NCI-H1694 (cell line): ENCODE measurements around the gene PTGES2.

Source experiments
- DNase-seq: peaks from one replicate; lab custom pipeline; 2025; lab: John Stamatoyannopoulos, UW

PTGES2 gene

GRCh38 chr9:128127568-128127989 lies at the start of gene PTGES2:
PTGES2 (minus strand) TSS chr9:128127729; CDS start chr9:128127717, 12 bp downstream.
- no peak for DNase-seq

GRCh38 chr9:128175726-128176125 lies 48.2 kb upstream of the PTGES2 start:
- DNase-seq = no peak

GRCh38 chr9:128175102-128175563 lies 47.6 kb upstream of the PTGES2 start:
- DNase-seq = no peak

- no peak for DNase-seq
Measured at GRCh38 chr9:128174062-128174461, 46.5 kb upstream of the PTGES2 start.

- DNase-seq = peak; percentile 73
Measured at GRCh38 chr9:128169925-128170324, 42.4 kb upstream of the PTGES2 start.

GRCh38 chr9:128169492-128169891 lies 42.0 kb upstream of the PTGES2 start:
- no peak for DNase-seq

GRCh38 chr9:128168731-128169308 lies 41.3 kb upstream of the PTGES2 start:
- no peak for DNase-seq

GRCh38 chr9:128167209-128167608 lies 39.7 kb upstream of the PTGES2 start:
- DNase-seq = no peak

- no peak for DNase-seq
Measured at GRCh38 chr9:128166169-128166568, 38.6 kb upstream of the PTGES2 start.

GRCh38 chr9:128164307-128164885 lies 36.9 kb upstream of the PTGES2 start:
- no peak for DNase-seq

GRCh38 chr9:128163523-128164306 lies 36.2 kb upstream of the PTGES2 start:
- DNase-seq = no peak

- DNase-seq = no peak
Measured at GRCh38 chr9:128163027-128163515, 35.5 kb upstream of the PTGES2 start.

GRCh38 chr9:128162215-128163026 lies 34.9 kb upstream of the PTGES2 start:
- DNase-seq = no peak

GRCh38 chr9:128161215-128161902 lies 33.8 kb upstream of the PTGES2 start:
- no peak for DNase-seq

- no peak for DNase-seq
Measured at GRCh38 chr9:128160603-128160987, 33.1 kb upstream of the PTGES2 start.

- DNase-seq = peak; percentile 93
Measured at GRCh38 chr9:128159784-128160602, 32.5 kb upstream of the PTGES2 start, which contains the start of gene BBLN. BBLN (plus strand) TSS chr9:128160265; CDS start chr9:128160408, 143 bp downstream.

- DNase-seq = peak; percentile 10
Measured at GRCh38 chr9:128159522-128159783, 31.9 kb upstream of the PTGES2 start.

GRCh38 chr9:128155736-128156500 lies 28.4 kb upstream of the PTGES2 start:
- DNase-seq = no peak

GRCh38 chr9:128153947-128154695 lies 26.6 kb upstream of the PTGES2 start:
- no peak for DNase-seq
